Hippocampal formation (tissue), 2 donors: ENCODE measurements around the gene DYNLT2.

Experiments used
- DNase-seq, 2 donors: peaks; one replicate each; lab custom pipeline; 2025; lab: John Stamatoyannopoulos, UW

DYNLT2 gene

GRCh38 chr6:169738204-169738975 lies 13.0 kb downstream of the DYNLT2 start:
- no peak for DNase-seq

GRCh38 chr6:169729961-169730360 lies 21.4 kb downstream of the DYNLT2 start:
- no peak for DNase-seq

GRCh38 chr6:169726963-169727362 lies 24.4 kb downstream of the DYNLT2 start:
- no peak for DNase-seq

GRCh38 chr6:169726049-169726400 lies 25.3 kb downstream of the DYNLT2 start:
- no peak for DNase-seq

GRCh38 chr6:169725125-169726048 lies 26.0 kb downstream of the DYNLT2 start:
- peak; percentile 44 to 63 for DNase-seq

DNA sequence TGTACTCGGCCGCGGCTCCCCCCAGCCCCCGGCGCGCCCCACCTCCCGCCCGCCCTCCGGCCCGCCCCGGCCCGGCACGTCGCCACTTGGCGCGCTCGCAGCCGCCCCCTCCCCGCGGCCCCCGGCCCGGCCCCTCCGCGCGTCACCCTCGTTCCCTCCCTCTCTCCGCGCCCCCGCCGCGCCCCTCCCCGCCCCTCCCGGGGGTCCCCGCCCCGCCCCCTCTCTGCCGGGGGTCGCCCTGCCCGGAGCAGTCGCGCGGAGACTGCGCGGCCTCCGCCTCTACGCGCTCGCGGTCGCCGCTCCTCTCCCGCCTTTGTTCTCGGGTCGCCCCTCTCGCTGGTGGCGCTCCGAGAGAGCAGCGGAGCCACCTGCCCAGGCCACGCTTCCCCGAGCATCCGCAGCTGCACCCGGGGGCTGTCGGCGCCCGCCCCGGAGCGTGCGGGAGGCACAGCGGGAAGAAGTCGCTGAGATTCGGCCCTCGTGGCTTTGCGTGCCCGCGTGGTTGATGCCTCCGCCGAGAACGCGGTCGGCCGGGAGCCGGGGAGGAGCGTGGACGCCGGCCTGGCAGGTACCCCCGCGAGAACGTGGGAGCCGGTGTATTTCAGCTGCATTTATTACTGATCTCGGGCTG lies 26.8 kb downstream of the DYNLT2 start, which contains the start of gene PHF10:
PHF10 (minus strand) TSS at position 7 of the 631 bp plus-strand sequence. CDS start 569 bp downstream, outside the sequence.
- peak; percentile 15 to 73 for DNase-seq

DNA sequence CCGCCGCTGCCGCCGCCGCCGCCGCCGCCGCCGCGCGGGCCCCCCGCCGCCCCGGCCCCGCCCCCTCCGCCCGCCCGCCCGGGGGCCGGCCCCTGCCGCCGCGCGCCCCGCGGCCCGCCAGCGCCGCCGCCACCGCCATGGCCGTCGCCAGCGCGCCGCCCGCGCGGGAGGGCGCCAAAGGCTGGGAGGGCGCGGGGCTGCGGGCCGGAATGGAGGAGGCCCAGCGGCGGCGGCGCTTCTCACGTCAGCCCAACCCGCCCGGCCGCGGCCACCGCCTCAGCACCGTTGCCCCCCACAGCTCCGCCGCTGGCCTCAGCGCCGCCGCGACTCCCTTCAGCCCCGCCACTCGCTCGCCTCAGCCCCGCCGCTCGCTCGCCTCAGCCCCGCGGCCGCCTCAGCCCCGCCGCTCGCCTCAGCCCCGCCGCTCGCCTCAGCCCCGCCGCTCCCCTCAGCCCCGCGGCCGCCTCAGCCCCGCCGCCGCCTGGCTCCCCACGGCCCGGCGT lies 27.3 kb downstream of the DYNLT2 start:
- DNase-seq = peak in 1 of 2 donors; percentile 10

- DNase-seq = peak; percentile 51 to 67
Measured at GRCh38 chr6:169723200-169723909, 28.0 kb downstream of the DYNLT2 start.

DNA sequence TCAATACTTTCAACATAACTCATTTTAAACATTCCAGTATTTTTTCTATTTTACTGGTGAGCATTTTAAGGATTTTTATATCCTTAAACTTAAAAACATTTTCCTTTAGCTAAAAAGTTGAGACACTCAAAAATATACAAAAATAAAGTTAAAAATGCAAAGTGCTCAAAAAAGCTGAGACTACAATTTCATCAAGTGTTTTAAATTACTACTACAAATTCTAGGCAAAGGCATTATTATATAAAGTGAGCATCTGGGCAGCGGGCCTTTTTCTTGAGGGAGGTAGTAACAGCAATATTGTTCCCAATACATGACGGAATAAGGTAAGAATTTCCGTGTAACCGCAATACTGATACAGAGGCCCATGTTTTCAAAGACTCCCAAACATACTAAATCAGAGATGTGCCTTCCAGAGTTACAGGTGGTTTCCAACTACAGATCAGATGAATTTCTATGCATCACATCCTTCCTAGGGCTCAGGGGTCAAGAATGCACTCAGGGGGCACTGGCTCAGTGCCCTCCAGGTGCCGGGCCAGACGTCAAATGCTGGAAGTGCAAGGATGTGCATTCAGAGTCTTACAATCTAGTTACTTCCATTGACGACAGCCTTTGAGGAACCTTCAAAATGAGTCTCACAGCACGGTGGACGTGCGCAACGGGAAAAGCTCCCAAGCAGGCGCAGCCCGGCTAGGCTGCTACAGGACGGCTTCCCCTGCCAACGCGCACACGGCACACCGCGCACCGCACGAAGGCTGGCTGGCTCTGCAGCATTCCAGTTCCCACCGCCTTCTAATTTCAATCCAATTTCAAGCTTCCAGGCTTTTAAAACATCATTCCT lies 28.8 kb downstream of the DYNLT2 start:
- DNase-seq = peak in 1 of 2 donors; percentile 27

- no peak for DNase-seq
Measured at GRCh38 chr6:169720207-169720855, 31.0 kb downstream of the DYNLT2 start.

GRCh38 chr6:169719117-169719516 lies 32.3 kb downstream of the DYNLT2 start:
- no peak for DNase-seq

DNA sequence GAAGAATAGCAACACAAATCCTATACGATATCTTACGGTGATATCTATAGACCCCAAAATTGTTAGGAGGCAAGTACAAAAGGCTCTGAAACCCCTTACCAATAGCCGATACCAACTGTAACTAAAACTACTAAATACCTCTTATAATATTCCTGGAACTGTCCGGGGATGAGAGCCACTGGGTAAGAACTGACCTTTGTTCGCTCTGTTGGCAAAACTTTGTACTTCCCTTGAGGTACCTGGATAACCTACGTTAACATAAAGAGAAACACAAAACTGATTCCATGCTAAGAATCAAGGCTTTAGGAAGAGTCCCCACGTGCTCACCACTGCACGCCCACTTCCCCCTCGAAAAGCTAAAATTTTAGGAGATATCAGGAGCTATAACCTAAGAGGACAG lies 36.8 kb downstream of the DYNLT2 start:
- no peak for DNase-seq

- DNase-seq = no peak
Measured at GRCh38 chr6:169714178-169714577, 37.2 kb downstream of the DYNLT2 start.

DNA sequence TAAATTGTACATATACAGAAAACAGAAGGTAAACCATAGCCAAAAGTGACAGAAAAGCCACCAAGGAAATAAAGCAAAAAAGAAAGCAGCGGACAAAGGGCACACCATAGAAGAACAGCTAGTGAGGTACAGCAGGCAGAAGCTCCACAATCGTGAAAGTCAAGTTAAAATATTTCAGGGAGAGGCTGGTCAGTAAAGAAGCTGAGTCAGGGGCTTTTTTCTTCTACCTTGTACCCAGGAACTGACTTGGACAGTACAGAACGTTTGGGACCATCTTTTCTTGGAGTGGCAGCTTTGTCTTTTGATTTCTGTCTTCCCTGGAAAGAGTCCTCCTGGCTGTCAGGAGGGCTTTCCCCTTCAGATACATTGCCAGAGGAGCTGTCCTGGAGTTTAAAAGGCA lies 41.4 kb downstream of the DYNLT2 start:
- DNase-seq = no peak

- no peak for DNase-seq
Measured at GRCh38 chr6:169709293-169709692, 42.1 kb downstream of the DYNLT2 start.

DNA sequence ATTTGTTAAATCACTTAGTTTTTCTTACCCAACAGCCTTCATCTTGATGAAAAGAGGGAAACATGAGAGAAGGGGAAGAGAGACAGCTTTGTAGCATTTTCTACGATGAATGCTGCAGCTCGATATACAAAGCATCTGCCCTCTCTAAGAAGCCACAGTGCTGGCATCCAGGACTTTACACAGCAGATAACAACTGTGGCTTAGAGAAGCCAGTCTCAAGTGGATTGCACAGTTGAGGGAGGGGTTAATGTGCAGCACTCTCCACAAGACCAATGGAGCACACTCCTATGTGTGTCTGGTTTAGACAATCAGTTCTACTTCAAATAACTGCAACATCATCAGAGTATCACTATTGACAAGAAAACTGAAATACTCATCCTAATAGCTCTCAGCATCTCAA lies 43.6 kb downstream of the DYNLT2 start:
- DNase-seq = no peak

DNA sequence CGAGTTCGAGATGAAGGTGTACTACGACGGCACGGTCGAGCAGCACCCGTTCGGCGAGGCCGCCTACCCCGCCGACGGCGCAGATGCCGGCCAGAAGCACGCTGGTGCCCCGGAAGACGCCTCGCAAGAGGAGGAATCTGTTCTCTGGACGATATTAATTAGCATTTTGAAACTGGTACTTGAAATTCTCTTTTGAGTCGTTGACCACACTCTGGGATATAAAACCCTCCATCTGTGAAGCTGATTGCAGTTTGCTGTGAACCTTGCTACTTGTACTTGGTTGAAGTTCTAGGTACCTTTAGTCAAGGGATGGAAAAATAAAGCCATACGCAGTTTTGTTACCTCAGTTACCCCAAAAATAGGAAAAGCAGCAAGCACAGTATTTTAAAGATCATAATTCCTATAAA lies 48.5 kb downstream of the DYNLT2 start:
- DNase-seq = no peak

DNA sequence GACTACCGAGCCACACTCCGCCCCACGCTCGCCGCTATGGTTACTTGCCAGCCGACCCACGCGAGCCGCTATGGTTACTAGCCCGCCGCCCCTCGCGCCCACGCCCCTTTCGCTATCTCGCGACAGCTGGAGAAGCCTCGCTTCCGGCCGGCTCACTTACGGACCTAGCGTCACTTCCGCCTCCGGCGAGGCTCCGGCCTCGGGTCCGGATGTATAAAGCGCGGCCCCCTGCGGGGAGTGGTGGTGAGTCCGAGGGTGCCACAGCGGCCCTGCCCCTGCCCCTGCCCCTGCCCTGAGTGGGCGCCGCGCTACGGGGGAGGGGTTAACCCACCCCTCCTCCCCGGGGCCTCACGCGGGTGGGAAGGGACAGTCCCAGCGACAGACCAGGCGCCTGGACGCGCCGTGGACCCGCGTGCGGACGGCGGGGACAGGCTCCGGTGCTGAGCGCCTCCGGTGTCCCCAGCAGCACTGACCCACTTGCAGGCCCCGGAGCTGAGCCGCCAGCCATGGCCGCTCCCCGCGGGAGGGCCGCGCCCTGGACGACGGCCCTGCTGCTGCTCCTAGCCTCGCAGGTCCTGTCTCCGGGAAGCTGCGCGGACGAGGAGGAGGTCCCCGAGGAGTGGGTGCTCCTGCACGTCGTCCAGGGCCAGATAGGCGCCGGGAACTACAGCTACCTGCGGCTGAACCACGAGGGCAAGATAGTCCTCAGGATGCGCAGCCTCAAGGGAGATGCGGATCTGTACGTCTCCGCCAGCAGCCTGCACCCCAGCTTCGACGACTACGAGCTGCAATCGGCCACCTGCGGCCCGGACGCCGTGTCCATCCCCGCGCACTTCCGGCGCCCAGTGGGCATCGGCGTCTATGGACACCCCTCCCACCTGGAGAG lies 49.2 kb downstream of the DYNLT2 start, which contains the start of the genes C6orf120 and WDR27:
C6orf120 (plus strand) TSS at position 173 of the 886 bp plus-strand sequence; CDS start at position 507, 334 bp downstream.
WDR27 (minus strand) TSS at position 76 of the 886 bp plus-strand sequence. CDS start 13,024 bp downstream, outside the sequence.
- peak; percentile 80 to 87 for DNase-seq
